GM11168 (cell line): Measurements from ENCODE around the gene C20orf202.

ENCODE experiments used
- in situ Hi-C: fragments of 300-500 bp; cut with MboI; formaldehyde crosslinking; loops from one replicate; pipeline ENCODE4 v1.12.0; 2022; ENCODE audit warnings: low sequenced_read_pairs; ENCODE audit not compliant: unreplicated experiment

Gene C20orf202

DNA sequence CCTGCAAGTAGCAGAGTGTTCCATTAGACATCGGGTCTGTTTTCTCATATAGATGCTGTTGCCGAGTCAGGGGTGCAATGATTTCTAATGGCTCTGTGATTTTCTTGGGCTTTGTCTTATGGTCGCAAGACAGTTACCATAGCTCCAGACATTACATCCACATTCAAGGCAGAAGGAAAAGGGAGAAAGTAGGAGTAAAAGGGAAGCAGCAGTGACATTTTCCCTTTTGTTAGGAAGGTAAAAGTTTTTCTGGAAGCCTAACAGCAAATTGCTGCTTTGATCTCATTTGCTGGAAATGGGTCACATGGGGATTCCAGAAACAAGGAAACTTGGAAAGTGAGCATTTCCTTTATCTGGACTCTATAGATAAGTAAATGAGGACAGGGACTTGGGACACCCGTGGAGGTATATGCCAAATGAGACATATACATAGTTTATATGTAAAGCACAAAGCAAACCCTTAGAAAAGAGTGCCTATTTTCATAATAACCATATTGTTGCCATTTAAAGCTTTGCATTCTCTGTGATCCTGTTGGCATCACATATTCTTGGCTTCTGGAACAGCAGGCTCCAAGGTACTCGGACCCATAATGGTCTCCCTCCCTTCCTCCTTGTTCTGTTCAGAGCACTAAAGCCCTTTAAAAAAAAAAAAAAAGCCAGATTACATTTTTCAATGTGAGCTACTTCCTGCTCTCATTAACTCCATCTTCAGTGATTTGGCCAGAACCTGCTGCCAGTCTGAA lies at the start of gene C20orf202:
C20orf202 (plus strand) TSS at position 693 of the 743 bp plus-strand sequence. CDS start 132 bp downstream, outside the sequence.
- in situ Hi-C loops, result no loop called here

DNA sequence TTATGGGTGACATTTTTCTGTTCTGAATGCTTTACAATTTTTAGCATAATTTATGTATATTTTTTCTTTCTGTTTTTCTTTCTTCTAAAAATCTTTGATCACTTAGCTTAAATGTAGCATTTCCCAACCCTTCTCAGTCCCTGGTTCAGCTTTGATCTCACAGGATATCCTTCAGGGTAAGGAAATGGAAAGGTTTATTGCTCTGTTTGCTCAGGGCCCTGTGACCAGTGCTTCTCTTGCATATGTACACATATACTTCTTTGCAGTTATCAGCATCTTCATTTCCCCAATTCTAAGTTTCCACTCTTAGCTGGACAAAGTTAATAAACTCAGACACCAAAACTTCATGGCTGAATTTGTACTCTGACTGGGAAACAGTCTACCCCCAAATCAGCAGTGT lies 49.0 kb upstream of the C20orf202 start:
- in situ Hi-C loops, result no loop called here

DNA sequence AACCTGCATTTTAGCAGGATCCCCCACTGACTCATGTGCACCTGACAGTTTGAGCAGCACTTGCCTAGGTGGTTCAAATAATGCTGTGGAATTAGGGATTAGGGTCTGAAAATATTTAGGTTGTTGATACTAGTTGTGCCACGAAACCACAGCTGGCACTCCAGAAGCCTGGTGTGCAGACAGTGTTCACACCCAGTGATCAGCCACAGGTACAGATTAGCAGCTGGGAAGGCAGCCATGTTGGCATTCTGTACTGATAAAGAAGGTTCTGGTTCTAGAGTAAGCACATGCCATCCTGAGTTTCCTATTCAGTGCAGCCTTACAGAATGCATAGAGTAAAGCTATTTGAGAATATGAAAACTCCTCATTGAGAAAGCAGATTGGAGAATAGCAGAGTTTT lies 48.6 kb upstream of the C20orf202 start:
- in situ Hi-C loops, result no loop called here

DNA sequence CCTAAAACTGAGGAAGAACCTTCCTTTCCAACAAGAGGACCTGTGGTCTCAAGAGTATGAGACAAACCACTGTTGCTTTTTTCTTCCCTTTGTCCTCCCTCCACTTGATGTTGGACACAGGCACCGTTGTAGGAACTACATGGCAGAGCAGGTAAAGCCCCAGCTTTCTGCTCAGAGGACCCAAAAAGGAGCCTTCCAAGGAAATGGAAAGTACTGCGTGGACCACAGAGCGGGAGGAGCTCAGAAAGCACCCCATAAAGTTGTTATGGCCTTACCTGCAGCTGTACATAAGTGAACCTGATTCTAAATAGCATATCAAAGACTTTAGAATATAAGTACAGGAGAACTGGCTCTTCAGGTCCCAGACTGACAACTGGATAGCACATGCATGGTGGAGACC lies 47.9 kb upstream of the C20orf202 start:
- in situ Hi-C loops, result no loop called here

DNA sequence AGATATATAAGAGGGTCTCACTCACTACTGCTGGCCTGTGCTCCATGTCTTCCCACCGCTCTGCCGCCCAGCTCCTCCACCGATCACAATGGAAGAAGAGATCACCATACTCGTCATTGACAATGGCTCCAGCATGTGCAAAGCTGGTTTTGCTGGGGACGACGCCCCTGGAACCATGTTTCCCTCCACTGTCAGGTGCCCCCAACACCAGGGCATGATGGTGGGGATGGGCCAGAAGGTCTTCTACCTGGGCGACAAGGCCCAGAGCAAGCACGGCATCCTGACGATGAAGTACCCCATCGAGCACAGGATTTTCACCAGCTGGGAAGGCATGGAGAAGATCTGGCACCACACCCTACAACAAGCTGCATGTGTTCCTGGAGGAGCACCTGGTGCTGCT lies 42.8 kb upstream of the C20orf202 start:
- in situ Hi-C loops, result no loop called here

DNA sequence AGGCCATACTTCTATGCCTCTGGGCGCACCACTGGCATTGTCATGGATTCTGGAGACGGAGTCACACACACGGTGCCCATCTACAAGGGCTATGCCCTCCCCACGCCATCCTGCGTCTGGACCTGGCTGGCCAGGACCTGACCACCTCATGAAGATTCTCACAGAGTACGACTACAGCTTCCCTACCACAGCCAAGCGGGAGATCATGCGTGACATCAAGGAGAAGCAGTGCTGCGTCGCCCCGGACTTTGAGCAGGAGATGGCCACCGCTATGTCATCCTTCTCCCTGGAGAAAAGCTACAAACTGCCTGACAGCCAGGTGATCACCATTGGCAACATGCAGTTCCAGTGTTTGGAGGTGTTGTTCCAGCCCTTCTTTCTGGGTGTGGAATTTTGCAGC lies 42.3 kb upstream of the C20orf202 start:
- in situ Hi-C loops, result no loop called here

DNA sequence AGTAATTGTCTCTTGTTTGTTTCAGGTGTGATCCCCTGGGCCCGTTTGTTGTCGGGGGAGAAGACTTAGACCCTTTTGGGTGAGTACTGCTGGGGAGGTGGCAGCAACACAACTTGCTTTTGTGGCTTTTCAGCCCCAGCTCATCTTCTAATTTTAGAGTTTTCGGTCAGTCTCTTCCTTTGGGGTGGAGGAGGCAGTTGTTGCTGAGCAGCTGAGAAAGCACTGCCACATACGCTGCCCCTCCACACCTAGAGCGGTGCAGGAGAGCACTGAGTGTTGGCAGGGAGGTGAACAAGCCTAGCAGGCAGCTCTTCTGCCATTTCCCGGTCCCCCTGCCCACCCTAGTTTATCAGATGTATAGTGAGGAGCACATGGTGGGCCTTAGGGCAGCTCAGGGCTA lies 40.1 kb upstream of the C20orf202 start:
- in situ Hi-C loops, result no loop called here

DNA sequence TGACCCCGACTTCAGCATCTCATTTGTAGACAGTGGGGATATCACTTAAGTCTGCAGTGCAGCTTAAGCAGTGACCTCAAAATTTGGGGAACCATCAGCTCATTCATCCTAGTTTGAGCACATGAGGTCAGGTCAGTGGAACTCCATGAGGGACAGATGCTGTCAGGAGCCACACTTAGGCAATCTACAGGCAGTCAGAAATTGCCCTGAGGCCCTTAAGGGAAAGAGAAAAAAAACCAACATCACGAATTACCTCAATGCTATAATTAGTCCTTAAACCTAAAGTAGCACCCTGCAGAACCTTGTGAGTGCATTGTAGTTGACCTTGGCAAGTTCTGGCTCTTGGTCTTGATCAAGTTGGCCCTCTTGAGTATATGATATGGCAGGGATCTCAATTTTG lies 39.6 kb upstream of the C20orf202 start:
- in situ Hi-C loops, result no loop called here

DNA sequence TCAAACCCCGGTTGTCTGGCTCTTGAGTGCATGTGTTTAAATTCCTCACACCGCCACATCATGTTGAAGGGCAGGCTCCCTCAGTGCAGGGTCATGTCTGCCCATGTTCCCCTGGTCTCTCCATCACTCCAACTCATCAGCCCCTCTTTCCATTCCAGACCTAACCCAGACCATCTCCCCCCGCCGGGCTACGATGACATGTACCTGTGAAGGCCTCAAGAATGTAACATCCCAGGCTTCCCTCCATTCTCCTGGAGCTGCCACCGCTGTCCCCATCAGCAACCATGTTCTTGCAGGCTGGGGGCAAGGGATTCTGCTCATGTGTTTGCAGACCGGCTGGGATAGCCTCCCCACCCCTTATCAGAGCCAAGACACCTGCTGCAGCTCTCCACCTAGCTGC lies 38.4 kb upstream of the C20orf202 start:
- in situ Hi-C loops, result no loop called here

DNA sequence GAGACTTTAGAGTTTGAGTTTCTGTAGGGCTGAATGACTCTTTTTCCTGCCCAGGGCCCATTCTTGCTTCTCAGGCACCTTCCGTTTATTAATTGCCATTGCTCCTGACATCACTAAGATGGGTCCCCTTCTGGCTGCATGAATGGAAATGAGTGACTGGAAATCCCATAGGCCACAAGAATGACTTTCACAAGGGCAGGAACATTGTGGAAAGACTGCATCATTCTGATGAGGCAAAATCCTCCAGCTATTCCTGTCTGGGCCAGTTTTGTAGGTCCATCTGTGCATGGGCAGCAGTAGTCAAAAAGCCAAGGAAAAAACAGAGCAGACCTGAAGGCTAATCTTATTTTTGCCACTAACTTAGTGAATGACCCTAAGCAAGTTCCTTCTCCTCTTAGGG lies 37.7 kb upstream of the C20orf202 start:
- in situ Hi-C loops, result no loop called here

DNA sequence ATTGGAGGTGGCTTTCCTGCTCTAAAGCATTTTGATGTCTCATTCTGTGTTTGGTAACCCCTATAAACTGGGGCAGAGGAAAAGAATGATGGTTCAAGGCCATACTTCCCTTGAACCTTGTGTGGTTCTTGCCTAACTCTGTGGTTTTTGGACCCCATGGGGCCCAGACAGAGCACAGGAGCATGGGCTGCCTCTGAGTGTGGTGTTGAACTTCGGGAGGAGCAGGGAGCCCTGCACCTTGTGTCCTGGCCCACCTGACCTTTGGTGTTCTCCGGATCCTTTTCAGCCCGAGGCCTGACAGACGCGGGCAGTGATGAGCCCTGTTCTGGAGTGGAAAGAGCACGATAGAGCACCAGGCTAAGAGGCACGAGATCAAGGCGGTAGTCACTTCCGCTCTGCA lies 37.3 kb upstream of the C20orf202 start:
- in situ Hi-C loops, result no loop called here

DNA sequence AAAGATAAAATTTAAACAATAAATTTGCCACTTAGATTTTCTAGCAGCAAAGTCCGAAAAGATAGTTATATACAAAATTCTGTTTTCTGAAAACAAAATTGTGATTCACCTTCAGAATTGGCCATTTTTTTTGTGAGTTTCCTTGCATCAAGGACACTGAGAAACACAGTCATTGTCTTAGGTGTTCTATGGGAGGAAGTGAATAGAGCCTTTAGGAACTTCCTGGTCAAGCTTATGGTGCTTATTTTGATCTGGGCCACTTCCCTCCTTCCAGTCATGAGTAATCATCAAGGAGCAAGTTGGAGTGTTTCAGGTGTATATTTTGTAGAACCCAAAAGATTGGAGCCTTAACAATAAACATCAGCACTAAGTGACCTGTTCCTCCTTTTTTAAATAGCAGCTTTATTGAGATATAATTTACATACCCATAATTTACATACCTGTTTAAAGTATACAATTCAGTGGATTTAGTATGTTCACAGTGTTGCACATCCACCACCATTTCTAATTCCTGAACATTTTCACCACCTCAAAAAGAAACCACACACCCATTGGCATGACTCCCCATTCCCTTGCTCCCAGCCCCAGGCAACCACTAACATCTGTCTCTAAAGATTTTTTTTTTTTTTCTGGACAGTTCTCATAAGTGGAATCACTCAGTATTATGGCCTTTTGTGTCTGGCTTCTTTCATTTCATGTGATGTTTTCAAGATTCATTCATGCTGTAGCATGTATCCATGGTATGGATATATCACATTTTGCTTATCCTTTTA lies 36.1 kb upstream of the C20orf202 start:
- in situ Hi-C loops, result no loop called here

DNA sequence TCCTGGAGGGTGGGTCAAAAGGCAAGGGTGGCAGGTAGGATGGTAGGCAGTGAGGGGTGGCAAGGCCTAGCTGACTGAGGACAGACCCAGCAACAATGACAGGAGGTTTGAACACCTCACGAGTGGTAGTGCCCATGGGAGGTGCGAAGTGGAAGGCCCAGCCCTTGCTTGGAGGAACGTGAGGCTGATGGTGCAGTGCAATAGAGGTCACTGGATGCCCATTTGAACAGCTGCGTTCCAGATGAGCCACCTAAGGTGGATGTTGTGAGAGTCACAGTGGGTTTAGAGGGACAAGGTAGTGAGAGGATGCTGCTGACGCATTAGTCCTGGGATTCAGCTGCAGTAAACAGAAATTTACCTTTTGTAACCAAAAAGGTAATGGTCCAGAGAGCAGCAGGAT lies 34.0 kb upstream of the C20orf202 start:
- in situ Hi-C loops, result no loop called here

DNA sequence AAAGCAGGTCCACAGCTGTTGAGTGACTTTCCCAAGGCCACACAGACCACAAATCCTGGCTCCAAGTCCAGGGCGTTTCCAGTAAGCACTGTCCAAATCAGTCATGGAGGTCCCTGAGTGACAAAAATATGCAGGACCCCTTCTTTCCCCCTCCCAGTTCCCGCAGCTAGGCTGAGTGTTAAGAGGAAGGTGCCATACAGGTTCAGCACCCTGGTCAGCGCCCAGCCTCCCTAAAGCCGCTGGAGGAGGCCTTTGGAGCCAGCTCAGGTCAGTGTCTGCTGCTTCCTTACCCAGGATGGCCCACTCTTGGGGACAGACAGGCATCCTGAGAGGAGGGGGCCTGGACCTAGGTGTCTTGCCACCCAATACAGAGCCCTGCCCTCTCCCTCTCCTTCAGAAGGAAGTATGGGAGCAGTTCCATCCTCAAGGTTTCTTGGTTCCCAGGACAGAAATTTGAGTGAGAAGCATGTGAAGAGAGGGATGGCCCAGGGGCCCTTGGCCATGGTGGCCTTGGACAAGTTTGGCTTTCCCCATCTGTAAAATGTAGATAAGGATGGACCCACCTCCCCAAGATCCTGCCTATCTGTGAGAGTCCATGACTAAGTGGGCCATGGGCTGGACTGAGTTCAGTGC lies 31.7 kb upstream of the C20orf202 start:
- in situ Hi-C loops, result no loop called here

DNA sequence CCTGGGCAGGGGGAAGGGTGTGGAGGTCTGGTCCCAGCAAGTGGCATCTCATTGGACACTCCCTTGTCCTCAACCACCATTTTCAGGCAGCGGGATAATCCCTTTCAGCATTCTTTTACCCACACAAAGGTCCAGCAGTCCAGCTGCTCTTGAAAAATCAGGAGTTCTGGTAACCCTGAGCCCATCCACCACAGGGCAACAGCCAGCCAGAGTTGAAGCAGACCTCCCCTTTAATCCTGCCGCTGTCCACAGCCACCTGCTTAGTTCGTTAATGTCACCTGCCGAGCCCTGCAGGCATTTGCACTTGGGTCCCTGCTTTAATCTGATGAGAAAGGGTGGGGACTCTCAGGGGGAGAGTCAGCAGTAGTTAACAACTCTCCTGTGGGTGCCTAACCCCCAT lies 29.6 kb upstream of the C20orf202 start:
- in situ Hi-C loops, result no loop called here

DNA sequence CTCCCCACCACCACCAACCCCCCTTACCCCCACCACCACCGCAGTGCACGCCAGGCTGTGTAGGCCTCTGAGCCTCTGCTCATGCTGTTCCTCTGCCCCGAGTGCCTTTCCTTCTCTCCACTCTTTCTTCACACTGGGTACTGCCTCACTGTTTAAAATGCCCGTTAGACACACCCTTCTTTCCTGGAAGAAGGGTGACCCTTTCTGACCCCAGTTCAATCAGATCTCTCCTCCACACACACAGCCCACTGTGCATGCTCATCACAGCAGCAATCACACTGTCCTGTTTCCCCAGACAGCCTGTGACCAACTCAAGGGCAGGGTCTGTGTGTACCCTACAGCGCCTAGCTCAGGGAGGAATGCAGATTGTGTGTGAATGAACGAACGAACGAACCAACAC lies 28.5 kb upstream of the C20orf202 start:
- in situ Hi-C loops, result no loop called here

DNA sequence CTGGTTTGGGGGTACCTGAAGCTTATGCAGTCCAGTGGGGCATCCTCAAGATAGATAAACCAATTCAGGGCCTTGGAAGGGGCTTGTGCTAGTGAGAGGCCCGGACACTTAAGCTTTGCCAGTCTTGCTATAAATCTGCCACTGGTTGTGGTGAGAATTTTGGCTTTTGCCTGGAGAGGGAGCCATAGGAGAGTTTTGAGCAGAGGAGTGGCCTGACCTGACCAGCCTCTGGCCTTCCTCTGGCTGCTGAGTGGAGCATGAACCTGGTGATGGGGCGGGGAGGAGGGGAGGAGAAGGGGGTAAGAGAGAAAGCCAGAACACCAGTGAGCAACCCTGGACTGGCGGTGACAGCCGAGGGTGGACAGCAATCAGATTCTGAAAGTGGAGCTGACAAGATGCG lies 25.6 kb upstream of the C20orf202 start:
- in situ Hi-C loops, result no loop called here

DNA sequence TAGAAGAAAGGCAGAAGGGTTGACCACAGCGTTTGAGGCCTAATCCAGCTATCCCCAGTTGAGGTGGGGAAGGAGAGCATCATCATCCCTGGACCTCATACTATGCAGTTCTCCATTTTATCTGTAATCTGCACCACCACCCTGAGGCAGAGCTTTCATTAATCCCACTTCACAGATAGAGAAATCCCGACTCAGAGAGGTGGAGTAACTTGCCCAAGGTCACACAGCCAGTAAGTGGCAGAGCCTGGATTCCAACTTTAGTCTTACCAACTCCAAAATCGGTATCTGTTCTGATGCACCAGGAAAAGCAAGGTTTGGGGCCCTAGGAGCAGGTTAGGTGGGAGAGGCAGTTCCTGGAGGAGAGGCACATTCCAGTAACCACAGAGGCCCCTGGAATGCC lies 25.2 kb upstream of the C20orf202 start:
- in situ Hi-C loops, result no loop called here

DNA sequence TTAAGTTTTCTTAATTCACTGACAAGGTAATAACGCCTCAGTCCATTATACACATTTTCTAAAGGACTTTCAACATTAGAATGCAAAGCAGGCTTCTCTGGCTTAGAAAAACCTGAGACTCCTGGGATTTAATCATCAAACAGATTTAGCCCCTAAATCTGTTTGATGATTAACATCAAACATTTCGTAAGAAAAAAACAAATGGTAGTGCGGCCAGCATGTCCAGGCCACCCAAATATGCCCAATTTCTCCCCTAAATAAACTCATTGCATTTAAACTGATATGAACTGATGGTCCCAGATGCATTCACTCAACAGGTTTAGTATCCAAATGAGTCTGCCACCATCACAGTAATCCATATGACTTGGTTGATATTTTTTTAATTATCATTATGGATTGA lies 24.6 kb upstream of the C20orf202 start:
- in situ Hi-C loops, result no loop called here

DNA sequence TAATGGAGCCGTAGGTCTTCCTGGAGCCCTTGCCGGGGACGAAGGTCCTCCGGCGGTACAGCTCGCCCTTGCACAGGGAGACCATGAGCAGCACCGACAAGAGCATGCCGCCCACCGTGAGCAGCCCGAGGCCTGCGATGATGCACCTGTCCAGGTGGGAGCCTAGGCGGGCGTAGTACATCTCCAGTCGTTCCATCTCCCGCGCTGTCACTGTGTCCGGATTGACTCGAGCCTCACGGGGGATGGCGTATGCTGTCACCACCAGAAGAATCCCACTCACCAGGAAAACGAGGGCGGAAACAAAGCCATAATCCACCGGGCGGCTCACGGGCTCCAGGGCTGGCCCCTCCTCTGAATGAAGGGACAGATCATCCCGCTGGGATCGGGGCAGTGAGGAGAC lies 22.3 kb upstream of the C20orf202 start:
- in situ Hi-C loops, result no loop called here

DNA sequence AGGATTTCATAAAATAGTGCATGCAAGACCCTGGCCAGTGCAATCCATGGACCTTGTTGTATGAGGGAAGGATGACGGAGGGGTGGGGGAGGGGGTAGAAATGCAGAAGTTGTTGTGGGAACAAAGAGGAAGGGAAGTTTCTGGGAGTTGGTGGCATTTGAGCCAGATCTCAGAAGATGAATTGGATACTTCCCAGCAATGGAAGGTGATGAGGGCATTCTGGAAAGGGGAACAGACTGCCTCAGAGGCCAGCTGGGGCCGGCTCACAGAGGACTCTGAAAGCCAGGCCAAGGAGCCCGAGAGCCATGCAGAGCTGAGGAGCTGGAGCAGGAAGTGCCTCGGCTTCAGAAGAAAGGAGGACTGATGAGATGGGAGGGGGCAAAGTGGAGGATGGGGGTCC lies 21.1 kb upstream of the C20orf202 start:
- in situ Hi-C loops, result no loop called here
